ENCODE data around the gene GALNT18. TPM values are rescaled to one million over a fixed set of nuclear protein-coding genes. Genes with fewer than 3 reads are reported as not detected.

The GALNT18 gene
- polyA plus RNA-seq, 1 donor (not counting 4 experiments of a cell fraction or from before 2014, with no cell fraction given) = 27.2 TPM

- FAIRE-seq = no peak
- Histone ChIP-seq H3K79me2 (ENCODE audit: control insufficient read depth, insufficient read depth, low read length) (no peaks in the 10 kb centered on the region), H3K9me1 (ENCODE audit: control insufficient read depth, extremely low read depth, insufficient read depth, low read length) (peaks cover 5% of the 10 kb centered on the region), H3K9me3 (ENCODE audit: control insufficient read depth, low read depth, low read length) (no peaks in the 10 kb centered on the region), H2AFZ (ENCODE audit: control insufficient read depth, low read length) (no peak overlapping the region), H4K20me1 (ENCODE audit: control insufficient read depth, extremely low read depth, insufficient read depth, low read length) (peaks cover 9% of the 10 kb centered on the region), H3K9ac (ENCODE audit: control insufficient read depth, extremely low read depth, insufficient read depth, low read length) (no peak overlapping the region), H3K4me3 (ENCODE audit: control insufficient read depth in 2 of 3, extremely low read depth in 1 of 3, insufficient read depth in 2 of 3, low read depth in 1 of 3, low read length in 3 of 3) (no peak overlapping the region), H3K4me1 (ENCODE audit: control insufficient read depth, extremely low read depth, insufficient read depth, low read length) (peaks cover 37% of the 10 kb centered on the region), H3K4me2 (ENCODE audit: control insufficient read depth, extremely low read depth, insufficient read depth, low read depth, low read length) (no peak overlapping the region), H3K27ac (ENCODE audit: control insufficient read depth, insufficient read depth, low read length) (no peak overlapping the region), H3K36me3 (ENCODE audit: control insufficient read depth in 2 of 2, extremely low read depth in 1 of 2, insufficient read depth in 2 of 2, low read length in 2 of 2) (peaks cover 0 to 11% of the 10 kb centered on the region in 2 experiments), H3K27me3 (ENCODE audit: control insufficient read depth, extremely low read depth, insufficient read depth, low read length) (no peaks in the 10 kb centered on the region)
- DNase-seq (ENCODE audit: low read depth, low spot score) = no peak
- dilution Hi-C loops (cut with MboI; ENCODE audit: extremely low pct_ligation_motif_present, low sequenced_read_pairs) = no loop called here
- TF ChIP-seq CTCF (optimal IDR thresholded peaks at IDR 0.05 in 1 of 3, IDR thresholded peaks at IDR 0.05 in 1 of 3, conservative IDR thresholded peaks at IDR 0.05 in 1 of 3; ENCODE audit: extremely low read depth in 1 of 3, insufficient read depth in 2 of 3, low read length in 3 of 3) (no peak), EZH2 (IDR thresholded peaks at IDR 0.05; ENCODE audit: low read length) (no peak)
Observed at GRCh38 chr11:11419747-11420146, 202.1 kb downstream of the GALNT18 start.

- no peaks in the 10 kb centered on the region for H3K9me1 ChIP-seq (ENCODE audit: control insufficient read depth, extremely low read depth, insufficient read depth, low read length)
- peaks cover 25% of the 10 kb centered on the region for H3K4me1 ChIP-seq (ENCODE audit: control insufficient read depth, extremely low read depth, insufficient read depth, low read length)
- H3K79me2 ChIP-seq (ENCODE audit: control insufficient read depth, insufficient read depth, low read length) = no peaks in the 10 kb centered on the region
- peak overlapping the region; percentile 25 for H3K4me2 ChIP-seq (ENCODE audit: control insufficient read depth, extremely low read depth, insufficient read depth, low read depth, low read length)
- H3K9me3 ChIP-seq (ENCODE audit: control insufficient read depth, low read depth, low read length) = no peaks in the 10 kb centered on the region
- no peak overlapping the region for H3K27ac ChIP-seq (ENCODE audit: control insufficient read depth, insufficient read depth, low read length)
- dilution Hi-C loops (cut with MboI; ENCODE audit: extremely low pct_ligation_motif_present, low sequenced_read_pairs) = no loop called here
- no peak overlapping the region for H3K4me3 ChIP-seq (ENCODE audit: control insufficient read depth in 2 of 3, extremely low read depth in 1 of 3, insufficient read depth in 2 of 3, low read depth in 1 of 3, low read length in 3 of 3)
- DNase-seq (ENCODE audit: low read depth, low spot score) (no peak), FAIRE-seq (peak; percentile 91)
- H3K27me3 ChIP-seq (ENCODE audit: control insufficient read depth, extremely low read depth, insufficient read depth, low read length) = no peaks in the 10 kb centered on the region
- no peak overlapping the region for H3K9ac ChIP-seq (ENCODE audit: control insufficient read depth, extremely low read depth, insufficient read depth, low read length)
- no peaks in the 10 kb centered on the region for H3K36me3 ChIP-seq (ENCODE audit: control insufficient read depth in 2 of 2, extremely low read depth in 1 of 2, insufficient read depth in 2 of 2, low read length in 2 of 2)
- peaks cover 5% of the 10 kb centered on the region for H4K20me1 ChIP-seq (ENCODE audit: control insufficient read depth, extremely low read depth, insufficient read depth, low read length)
- no peak overlapping the region for H2AFZ ChIP-seq (ENCODE audit: control insufficient read depth, low read length)
- TF ChIP-seq CTCF (optimal IDR thresholded peaks at IDR 0.05 in 1 of 3, IDR thresholded peaks at IDR 0.05 in 1 of 3, conservative IDR thresholded peaks at IDR 0.05 in 1 of 3; ENCODE audit: extremely low read depth in 1 of 3, insufficient read depth in 2 of 3, low read length in 3 of 3) (no peak), EZH2 (IDR thresholded peaks at IDR 0.05; ENCODE audit: low read length) (no peak)
Observed at GRCh38 chr11:11416917-11417316, 204.9 kb downstream of the GALNT18 start.

Measured in keratinocyte (primary cell).